Endothelial cell (in vitro differentiated cells): Measurements from ENCODE around the gene STAT3. TPM values are rescaled to one million over a fixed set of nuclear protein-coding genes. Genes with fewer than 3 reads are reported as not detected.

ENCODE experiments used
- DNase-seq: peaks from one replicate; pipeline ENCODE4 v3.0.0; 2021; ENCODE audit warnings: low spot score
- H3K27ac Mint-ChIP-seq: one replicate; pipeline ENCODE4 v1.8.0; 2021; ENCODE audit warnings: mixed read lengths, inconsistent platforms; ENCODE audit not compliant: unreplicated experiment
- H3K27me3 Mint-ChIP-seq: one replicate; pipeline ENCODE4 v1.8.0; 2021; ENCODE audit warnings: mild to moderate bottlenecking, moderate library complexity, mixed read lengths, inconsistent platforms; ENCODE audit not compliant: unreplicated experiment
- H3K36me3 Mint-ChIP-seq: one replicate; pipeline ENCODE4 v1.8.0; 2021; ENCODE audit warnings: mild to moderate bottlenecking, low read depth, mixed read lengths, inconsistent platforms; ENCODE audit not compliant: unreplicated experiment
- H3K4me1 Mint-ChIP-seq: one replicate; pipeline ENCODE4 v1.8.0; 2021; ENCODE audit warnings: mild to moderate bottlenecking, mixed read lengths, inconsistent platforms; ENCODE audit not compliant: unreplicated experiment
- H3K4me3 Mint-ChIP-seq: one replicate; pipeline ENCODE4 v1.8.0; 2021; ENCODE audit warnings: mild to moderate bottlenecking, mixed read lengths, inconsistent platforms; ENCODE audit not compliant: unreplicated experiment
- H3K9me3 Mint-ChIP-seq: one replicate; pipeline ENCODE4 v1.8.0; 2021; ENCODE audit warnings: mixed read lengths, inconsistent platforms; ENCODE audit not compliant: unreplicated experiment
- CTCF ChIP-seq: fragments of 200-600 bp; sonication (generic); IDR thresholded peaks from one replicate; pipeline ENCODE4 v1.5.0; 2021; ENCODE audit warnings: antibody characterized with exemption; ENCODE audit not compliant: unreplicated experiment
- total RNA-seq: library from RNA; stranded (reverse); fragmentation: NEBNext Ultra II Directional; extraction: Animal tissue kit (Norgen Biotek cat#: 25700); gene quantifications from one replicate; pipeline ENCODE4 v1.2.1, GENCODE V29; 2021; ENCODE audit not compliant: unreplicated experiment

Gene STAT3
- total RNA-seq, 1 donor from 2014 or later = 160 TPM

GRCh38 chr17:42428141-42428944, 40.1 kb upstream of the STAT3 start:
- peak; percentile 62 for DNase-seq
- peak; percentile 71 for TF ChIP-seq CTCF
- no peaks in the 10 kb centered on the region for H3K9me3 Mint-ChIP-seq
- peaks cover 5% of the 10 kb centered on the region for H3K27me3 Mint-ChIP-seq
- no peak overlapping the region for H3K27ac Mint-ChIP-seq
- no peaks in the 10 kb centered on the region for H3K36me3 Mint-ChIP-seq
- H3K4me3 Mint-ChIP-seq = no peak overlapping the region
- H3K4me1 Mint-ChIP-seq = peaks cover 12% of the 10 kb centered on the region

GRCh38 chr17:42424991-42425610, 36.9 kb upstream of the STAT3 start:
- Mint-ChIP-seq H3K4me1 (peaks cover 23% of the 10 kb centered on the region), H3K9me3 (peaks cover 3% of the 10 kb centered on the region), H3K27me3 (peaks cover 13% of the 10 kb centered on the region), H3K4me3 (no peak overlapping the region), H3K36me3 (peaks cover 14% of the 10 kb centered on the region), H3K27ac (no peak overlapping the region)
- no peak for DNase-seq
- no peak for TF ChIP-seq CTCF

GRCh38 chr17:42423766-42424165, 35.5 kb upstream of the STAT3 start:
- H3K36me3 Mint-ChIP-seq = peaks cover 21% of the 10 kb centered on the region
- H3K27me3 Mint-ChIP-seq = peaks cover 18% of the 10 kb centered on the region
- H3K27ac Mint-ChIP-seq = no peak overlapping the region
- TF ChIP-seq CTCF = no peak
- peaks cover 32% of the 10 kb centered on the region for H3K4me1 Mint-ChIP-seq
- peaks cover 3% of the 10 kb centered on the region for H3K9me3 Mint-ChIP-seq
- no peak for DNase-seq
- peak overlapping the region; percentile 100 for H3K4me3 Mint-ChIP-seq

GRCh38 chr17:42422958-42423712, 34.9 kb upstream of the STAT3 start, which contains the start of gene CAVIN1:
CAVIN1 (minus strand) TSS chr17:42423256; CDS start chr17:42423097, 159 bp downstream.
- Mint-ChIP-seq H3K4me1 (peaks cover 32% of the 10 kb centered on the region), H3K27me3 (peaks cover 16% of the 10 kb centered on the region), H3K9me3 (peaks cover 3% of the 10 kb centered on the region), H3K27ac (peak within 1 kb of the TSS; percentile 73), H3K4me3 (peak within 1 kb of the TSS; percentile 100), H3K36me3 (peaks cover 21% of the 10 kb centered on the region)
- TF ChIP-seq CTCF = no peak
- peak; percentile 82 for DNase-seq
